WTC11 (cell line): ENCODE data around the gene LAMB4. TPM values are rescaled to one million over a fixed set of nuclear protein-coding genes. Genes with fewer than 3 reads are reported as not detected.

Experiments
- ATAC-seq: fragments of 200-7000 bp; cut with Tn5 transposase; 2 replicates; pipeline ENCODE4 v1.10.0; 2021; ENCODE audit warnings: mild to moderate bottlenecking, moderate library complexity
- CTCF ChIA-PET: fragments of 300-600 bp; sonication (Branson Sonifier 250); formaldehyde crosslinking; loops from one replicate; lab custom pipeline; 2021; ENCODE audit warnings: antibody characterized with exemption; lab: Charles Lee
- POLR2A ChIA-PET: fragments of 350-600 bp; sonication (Branson Sonifier 250); formaldehyde crosslinking; loops from one replicate; lab custom pipeline; 2021; ENCODE audit warnings: antibody characterized with exemption; lab: Charles Lee
- DNase-seq: peaks from one replicate; pipeline ENCODE4 v3.0.0; 2021; ENCODE audit warnings: low spot score
- H3K27ac Mint-ChIP-seq: 2 replicates; pipeline ENCODE4 v1.8.0; 2021; ENCODE audit warnings: mixed read lengths
- H3K27me3 Mint-ChIP-seq: 2 replicates; pipeline ENCODE4 v1.8.0; 2021; ENCODE audit warnings: low read depth, mild to moderate bottlenecking, moderate library complexity, mixed read lengths
- H3K36me3 Mint-ChIP-seq: 2 replicates; pipeline ENCODE4 v1.8.0; 2021; ENCODE audit warnings: mixed read lengths
- H3K4me1 Mint-ChIP-seq: 2 replicates; pipeline ENCODE4 v1.8.0; 2022; ENCODE audit warnings: mixed read lengths
- H3K4me3 Mint-ChIP-seq: 2 replicates; pipeline ENCODE4 v1.8.0; 2021; ENCODE audit warnings: mild to moderate bottlenecking, moderate library complexity, mixed read lengths
- H3K9me3 Mint-ChIP-seq: 2 replicates; pipeline ENCODE4 v1.8.0; 2021; ENCODE audit warnings: mixed read lengths
- FOXJ3 ChIP-seq: sonication (generic); formaldehyde crosslinking; IDR thresholded peaks from 2 replicates; pipeline ENCODE4 v1.9.0; 2021; ENCODE audit warnings: missing genetic modification reagents, mild to moderate bottlenecking, borderline replicate concordance
- GABPB1 ChIP-seq: sonication (generic); formaldehyde crosslinking; IDR thresholded peaks from 2 replicates; pipeline ENCODE4 v1.8.1; 2023; ENCODE audit warnings: mild to moderate bottlenecking, missing genetic modification reagents
- HMGA2 ChIP-seq: fragments of 250-450 bp; sonication (Bioruptor Pico); IDR thresholded peaks from 2 replicates; pipeline ENCODE4 v1.4.0; 2021; ENCODE audit warnings: mild to moderate bottlenecking, moderate library complexity
- IRF2 ChIP-seq: sonication (generic); formaldehyde crosslinking; IDR thresholded peaks from 2 replicates; pipeline ENCODE4 v1.8.0; 2022; ENCODE audit warnings: low read depth, missing genetic modification reagents, borderline replicate concordance
- KAT7 ChIP-seq: sonication (generic); formaldehyde crosslinking; IDR thresholded peaks from 2 replicates; pipeline ENCODE4 v1.8.1; 2023; ENCODE audit warnings: missing genetic modification reagents, mild to moderate bottlenecking, borderline replicate concordance
- MXD4 ChIP-seq: fragments of 250-450 bp; sonication (Bioruptor Pico); IDR thresholded peaks from 2 replicates; pipeline ENCODE4 v1.8.0; 2021; ENCODE audit warnings: mild to moderate bottlenecking, moderate library complexity, borderline replicate concordance
- NFYB ChIP-seq: sonication (generic); formaldehyde crosslinking; conservative IDR thresholded peaks from 2 replicates; pipeline ENCODE4 v1.8.0; 2022; ENCODE audit warnings: low read depth, missing genetic modification reagents
- RORB ChIP-seq: fragments of 250-450 bp; sonication (Bioruptor Pico); IDR thresholded peaks from 2 replicates; pipeline ENCODE4 v1.9.0; 2021; ENCODE audit warnings: mild to moderate bottlenecking
- SMAD3 ChIP-seq: sonication (generic); formaldehyde crosslinking; IDR thresholded peaks from 2 replicates; pipeline ENCODE4 v1.8.0; 2022; ENCODE audit warnings: missing genetic modification reagents, mild to moderate bottlenecking, borderline replicate concordance
- ZNF121 ChIP-seq: sonication (generic); formaldehyde crosslinking; IDR thresholded peaks from 2 replicates; pipeline ENCODE4 v1.8.0; 2023; ENCODE audit warnings: missing genetic modification reagents
- ZNF232 ChIP-seq: sonication (generic); formaldehyde crosslinking; IDR thresholded peaks from 2 replicates; pipeline ENCODE4 v1.8.0; 2022; ENCODE audit warnings: mild to moderate bottlenecking, missing genetic modification reagents
- ZNF416 ChIP-seq: fragments of 250-450 bp; sonication (Bioruptor Pico); IDR thresholded peaks from 2 replicates; pipeline ENCODE4 v1.9.0; 2021; ENCODE audit warnings: mild to moderate bottlenecking, inconsistent platforms
- ZNF423 ChIP-seq: fragments of 250-450 bp; sonication (Bioruptor Pico); IDR thresholded peaks from 2 replicates; pipeline ENCODE4 v2.1.2; 2022; ENCODE audit warnings: mild to moderate bottlenecking, moderate library complexity
- total RNA-seq: library from RNA; stranded (reverse); gene quantifications from 3 replicates; pipeline ENCODE4 v1.2.3, GENCODE V29; 2021
- TF ChIP-seq, protein P1 (sequence below): sonication (generic); formaldehyde crosslinking; conservative IDR thresholded peaks from 2 replicates; pipeline ENCODE4 v1.8.1; 2022; ENCODE audit warnings: mild to moderate bottlenecking, missing genetic modification reagents
- TF ChIP-seq, protein P2 (sequence below): sonication (generic); formaldehyde crosslinking; IDR thresholded peaks from 2 replicates; pipeline ENCODE4 v1.8.0; 2023; ENCODE audit warnings: mild to moderate bottlenecking, missing genetic modification reagents
- TF ChIP-seq, protein P3 (sequence below): sonication (generic); formaldehyde crosslinking; IDR thresholded peaks from 2 replicates; pipeline ENCODE4 v1.8.1; 2023; ENCODE audit warnings: mild to moderate bottlenecking, missing genetic modification reagents, moderate library complexity
- TF ChIP-seq, protein P4 (sequence below): fragments of 250-450 bp; sonication (Bioruptor Pico); conservative IDR thresholded peaks from 2 replicates; pipeline ENCODE4 v1.9.0; 2021; ENCODE audit warnings: mild to moderate bottlenecking
- TF ChIP-seq, protein P5 (sequence below): sonication (generic); formaldehyde crosslinking; IDR thresholded peaks from 2 replicates; pipeline ENCODE4 v1.8.1; 2022; ENCODE audit warnings: low read depth, missing genetic modification reagents, borderline replicate concordance

Gene LAMB4
- total RNA-seq, 1 experiment from 2014 or later, result not detected

DNA sequence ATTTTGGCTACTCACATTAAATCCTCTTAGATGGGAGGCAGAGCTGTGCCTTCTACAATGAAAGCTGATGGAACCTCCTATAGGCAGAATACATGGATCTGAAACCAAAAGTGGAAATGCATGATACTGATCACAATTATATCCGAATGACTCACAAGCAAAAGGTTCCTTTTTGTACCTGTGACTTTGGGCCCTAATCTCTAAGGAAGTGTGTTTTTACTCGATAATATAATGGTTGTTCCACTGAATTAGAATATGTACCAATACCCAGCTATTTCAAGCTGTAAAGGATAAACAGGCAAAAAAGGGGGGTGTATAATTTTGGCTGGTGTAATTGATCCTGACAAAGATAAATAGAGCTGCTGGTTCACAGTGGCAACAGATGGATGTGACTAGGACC, 109.6 kb downstream of the LAMB4 start:
- DNase-seq (no peak), ATAC-seq (no peak)
- Mint-ChIP-seq H3K9me3 (no peaks in the 10 kb centered on the region), H3K36me3 (no peaks in the 10 kb centered on the region), H3K27ac (no peak overlapping the region), H3K4me3 (no peak overlapping the region), H3K27me3 (peaks cover 3% of the 10 kb centered on the region; the same call in 1 of the 2 replicates), H3K4me1 (no peaks in the 10 kb centered on the region; the same call in 1 of the 2 replicates)
- no peak for TF ChIP-seq HMGA2 (CRISPR knock-in tag)
- no peak for TF ChIP-seq ZNF121 (CRISPR knock-in tag)
- TF ChIP-seq, protein P1, sequence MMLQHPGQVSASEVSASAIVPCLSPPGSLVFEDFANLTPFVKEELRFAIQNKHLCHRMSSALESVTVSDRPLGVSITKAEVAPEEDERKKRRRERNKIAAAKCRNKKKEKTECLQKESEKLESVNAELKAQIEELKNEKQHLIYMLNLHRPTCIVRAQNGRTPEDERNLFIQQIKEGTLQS (CRISPR knock-in tag), result no peak
- TF ChIP-seq NFYB (CRISPR knock-in tag), result no peak
- no peak for TF ChIP-seq IRF2 (CRISPR knock-in tag)
- CTCF ChIA-PET, result interaction anchor here (0.7 kb wide), 1 partner anchor 75 kb away, joined by 3 read pairs; no protein-coding TSS in a partner anchor
- POLR2A ChIA-PET, result interaction anchor here (0.7 kb wide), 1 partner anchor 1631 kb away, joined by 5 read pairs; no protein-coding TSS in a partner anchor

DNA sequence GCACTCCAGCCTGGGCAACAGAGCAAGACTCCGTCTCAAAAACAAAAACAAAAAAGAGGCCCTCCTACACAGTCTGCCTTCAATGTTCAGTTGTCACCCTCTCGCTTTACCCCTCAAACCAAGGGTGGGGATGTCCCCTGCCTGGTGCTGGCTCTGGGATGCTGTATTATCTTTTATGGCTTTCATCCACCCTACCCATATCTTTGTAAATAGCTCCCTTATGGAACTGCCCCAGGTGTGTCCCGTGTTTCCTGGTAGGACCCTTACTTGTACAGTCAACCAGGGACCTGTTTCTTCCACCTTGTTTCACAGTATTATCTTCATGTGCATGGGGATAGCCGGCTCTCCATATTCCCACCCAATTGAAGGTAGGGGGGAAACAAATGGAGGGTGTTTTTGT, 111.5 kb downstream of the LAMB4 start:
- TF ChIP-seq RORB (CRISPR knock-in tag) (no peak), ZNF423 (CRISPR knock-in tag) (no peak), ZNF416 (no peak), FOXJ3 (CRISPR knock-in tag) (no peak), SMAD3 (CRISPR knock-in tag) (no peak), ZNF232 (CRISPR knock-in tag) (no peak), KAT7 (CRISPR knock-in tag) (no peak), MXD4 (CRISPR knock-in tag) (no peak), GABPB1 (CRISPR knock-in tag) (no peak)
- TF ChIP-seq, protein P2, sequence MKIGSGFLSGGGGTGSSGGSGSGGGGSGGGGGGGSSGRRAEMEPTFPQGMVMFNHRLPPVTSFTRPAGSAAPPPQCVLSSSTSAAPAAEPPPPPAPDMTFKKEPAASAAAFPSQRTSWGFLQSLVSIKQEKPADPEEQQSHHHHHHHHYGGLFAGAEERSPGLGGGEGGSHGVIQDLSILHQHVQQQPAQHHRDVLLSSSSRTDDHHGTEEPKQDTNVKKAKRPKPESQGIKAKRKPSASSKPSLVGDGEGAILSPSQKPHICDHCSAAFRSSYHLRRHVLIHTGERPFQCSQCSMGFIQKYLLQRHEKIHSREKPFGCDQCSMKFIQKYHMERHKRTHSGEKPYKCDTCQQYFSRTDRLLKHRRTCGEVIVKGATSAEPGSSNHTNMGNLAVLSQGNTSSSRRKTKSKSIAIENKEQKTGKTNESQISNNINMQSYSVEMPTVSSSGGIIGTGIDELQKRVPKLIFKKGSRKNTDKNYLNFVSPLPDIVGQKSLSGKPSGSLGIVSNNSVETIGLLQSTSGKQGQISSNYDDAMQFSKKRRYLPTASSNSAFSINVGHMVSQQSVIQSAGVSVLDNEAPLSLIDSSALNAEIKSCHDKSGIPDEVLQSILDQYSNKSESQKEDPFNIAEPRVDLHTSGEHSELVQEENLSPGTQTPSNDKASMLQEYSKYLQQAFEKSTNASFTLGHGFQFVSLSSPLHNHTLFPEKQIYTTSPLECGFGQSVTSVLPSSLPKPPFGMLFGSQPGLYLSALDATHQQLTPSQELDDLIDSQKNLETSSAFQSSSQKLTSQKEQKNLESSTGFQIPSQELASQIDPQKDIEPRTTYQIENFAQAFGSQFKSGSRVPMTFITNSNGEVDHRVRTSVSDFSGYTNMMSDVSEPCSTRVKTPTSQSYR, result no peak
- TF ChIP-seq, protein P3, sequence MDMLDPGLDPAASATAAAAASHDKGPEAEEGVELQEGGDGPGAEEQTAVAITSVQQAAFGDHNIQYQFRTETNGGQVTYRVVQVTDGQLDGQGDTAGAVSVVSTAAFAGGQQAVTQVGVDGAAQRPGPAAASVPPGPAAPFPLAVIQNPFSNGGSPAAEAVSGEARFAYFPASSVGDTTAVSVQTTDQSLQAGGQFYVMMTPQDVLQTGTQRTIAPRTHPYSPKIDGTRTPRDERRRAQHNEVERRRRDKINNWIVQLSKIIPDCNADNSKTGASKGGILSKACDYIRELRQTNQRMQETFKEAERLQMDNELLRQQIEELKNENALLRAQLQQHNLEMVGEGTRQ, result no peak
- TF ChIP-seq, protein P4, sequence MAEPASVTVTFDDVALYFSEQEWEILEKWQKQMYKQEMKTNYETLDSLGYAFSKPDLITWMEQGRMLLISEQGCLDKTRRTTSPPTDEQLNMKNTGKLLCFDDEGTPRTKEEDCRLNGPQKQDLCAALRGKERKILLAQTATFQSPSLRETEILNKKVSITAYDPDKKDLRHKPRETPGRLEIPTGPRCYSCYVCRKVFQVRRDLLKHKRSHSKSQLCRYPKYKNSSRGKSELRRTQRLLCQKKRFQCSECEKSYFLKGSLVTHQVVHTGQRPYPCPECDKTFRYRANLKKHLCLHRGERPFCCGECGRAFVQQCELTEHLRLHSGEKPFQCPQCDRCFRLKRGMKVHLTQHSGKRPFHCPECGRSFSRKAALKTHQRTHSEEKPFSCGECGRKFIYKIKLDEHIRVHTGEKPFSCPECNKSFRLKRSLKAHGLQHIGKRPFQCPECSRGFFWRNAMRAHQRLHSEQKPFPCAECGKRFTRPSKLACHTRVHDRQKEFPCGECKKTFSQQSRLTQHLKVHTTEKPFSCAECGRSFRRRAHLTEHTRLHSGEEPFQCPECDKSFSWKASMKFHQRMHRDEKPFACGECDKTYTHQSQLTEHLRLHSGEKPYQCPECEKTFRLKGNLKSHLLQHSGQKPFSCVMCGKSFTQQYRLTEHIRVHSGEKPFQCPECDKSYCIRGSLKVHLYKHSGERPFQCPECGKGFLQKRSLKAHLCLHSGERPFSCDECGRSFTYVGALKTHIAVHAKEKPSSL (CRISPR knock-in tag), result no peak
- TF ChIP-seq, protein P5, sequence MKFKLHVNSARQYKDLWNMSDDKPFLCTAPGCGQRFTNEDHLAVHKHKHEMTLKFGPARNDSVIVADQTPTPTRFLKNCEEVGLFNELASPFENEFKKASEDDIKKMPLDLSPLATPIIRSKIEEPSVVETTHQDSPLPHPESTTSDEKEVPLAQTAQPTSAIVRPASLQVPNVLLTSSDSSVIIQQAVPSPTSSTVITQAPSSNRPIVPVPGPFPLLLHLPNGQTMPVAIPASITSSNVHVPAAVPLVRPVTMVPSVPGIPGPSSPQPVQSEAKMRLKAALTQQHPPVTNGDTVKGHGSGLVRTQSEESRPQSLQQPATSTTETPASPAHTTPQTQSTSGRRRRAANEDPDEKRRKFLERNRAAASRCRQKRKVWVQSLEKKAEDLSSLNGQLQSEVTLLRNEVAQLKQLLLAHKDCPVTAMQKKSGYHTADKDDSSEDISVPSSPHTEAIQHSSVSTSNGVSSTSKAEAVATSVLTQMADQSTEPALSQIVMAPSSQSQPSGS, result no peak
- DNase-seq (no peak), ATAC-seq (no peak)
- no peaks in the 10 kb centered on the region for H3K9me3 Mint-ChIP-seq
- CTCF ChIA-PET, result no interaction called here
- POLR2A ChIA-PET, result no interaction called here
- H3K27ac Mint-ChIP-seq, result no peak overlapping the region
- H3K4me3 Mint-ChIP-seq, result no peak overlapping the region
- no peaks in the 10 kb centered on the region; the same call in 1 of the 2 replicates for H3K4me1 Mint-ChIP-seq
- H3K36me3 Mint-ChIP-seq, result no peaks in the 10 kb centered on the region
- H3K27me3 Mint-ChIP-seq, result no peaks in the 10 kb centered on the region
